Measurements from ENCODE around the gene POLR3GL.

POLR3GL gene

DNA sequence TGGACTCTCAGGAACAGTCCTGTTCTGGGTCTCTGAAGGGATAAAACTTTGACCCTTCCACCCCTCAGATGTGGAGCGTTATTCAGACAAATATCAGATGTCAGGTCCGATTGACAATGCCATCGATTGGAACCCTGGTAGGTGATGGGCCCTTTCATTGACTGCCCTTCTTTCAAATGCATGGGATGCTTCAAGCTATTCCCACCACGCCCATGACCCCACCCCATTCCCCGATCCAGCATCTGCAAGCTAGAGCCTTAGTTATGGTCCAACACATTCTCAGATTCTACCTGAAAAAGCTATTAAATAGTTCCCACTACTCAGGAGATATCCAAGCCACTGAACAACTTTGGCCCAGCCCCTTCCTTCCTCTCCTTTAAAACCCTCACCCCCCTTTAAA is 12.5 kb downstream of the POLR3GL start:
- TF ChIP-seq, protein P1, sequence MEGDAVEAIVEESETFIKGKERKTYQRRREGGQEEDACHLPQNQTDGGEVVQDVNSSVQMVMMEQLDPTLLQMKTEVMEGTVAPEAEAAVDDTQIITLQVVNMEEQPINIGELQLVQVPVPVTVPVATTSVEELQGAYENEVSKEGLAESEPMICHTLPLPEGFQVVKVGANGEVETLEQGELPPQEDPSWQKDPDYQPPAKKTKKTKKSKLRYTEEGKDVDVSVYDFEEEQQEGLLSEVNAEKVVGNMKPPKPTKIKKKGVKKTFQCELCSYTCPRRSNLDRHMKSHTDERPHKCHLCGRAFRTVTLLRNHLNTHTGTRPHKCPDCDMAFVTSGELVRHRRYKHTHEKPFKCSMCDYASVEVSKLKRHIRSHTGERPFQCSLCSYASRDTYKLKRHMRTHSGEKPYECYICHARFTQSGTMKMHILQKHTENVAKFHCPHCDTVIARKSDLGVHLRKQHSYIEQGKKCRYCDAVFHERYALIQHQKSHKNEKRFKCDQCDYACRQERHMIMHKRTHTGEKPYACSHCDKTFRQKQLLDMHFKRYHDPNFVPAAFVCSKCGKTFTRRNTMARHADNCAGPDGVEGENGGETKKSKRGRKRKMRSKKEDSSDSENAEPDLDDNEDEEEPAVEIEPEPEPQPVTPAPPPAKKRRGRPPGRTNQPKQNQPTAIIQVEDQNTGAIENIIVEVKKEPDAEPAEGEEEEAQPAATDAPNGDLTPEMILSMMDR (conservative IDR thresholded peaks at IDR 0.05): no peak
- peak overlapping the region; percentile 72; the same call in 1 of the 2 replicates for H3K27ac ChIP-seq

DNA sequence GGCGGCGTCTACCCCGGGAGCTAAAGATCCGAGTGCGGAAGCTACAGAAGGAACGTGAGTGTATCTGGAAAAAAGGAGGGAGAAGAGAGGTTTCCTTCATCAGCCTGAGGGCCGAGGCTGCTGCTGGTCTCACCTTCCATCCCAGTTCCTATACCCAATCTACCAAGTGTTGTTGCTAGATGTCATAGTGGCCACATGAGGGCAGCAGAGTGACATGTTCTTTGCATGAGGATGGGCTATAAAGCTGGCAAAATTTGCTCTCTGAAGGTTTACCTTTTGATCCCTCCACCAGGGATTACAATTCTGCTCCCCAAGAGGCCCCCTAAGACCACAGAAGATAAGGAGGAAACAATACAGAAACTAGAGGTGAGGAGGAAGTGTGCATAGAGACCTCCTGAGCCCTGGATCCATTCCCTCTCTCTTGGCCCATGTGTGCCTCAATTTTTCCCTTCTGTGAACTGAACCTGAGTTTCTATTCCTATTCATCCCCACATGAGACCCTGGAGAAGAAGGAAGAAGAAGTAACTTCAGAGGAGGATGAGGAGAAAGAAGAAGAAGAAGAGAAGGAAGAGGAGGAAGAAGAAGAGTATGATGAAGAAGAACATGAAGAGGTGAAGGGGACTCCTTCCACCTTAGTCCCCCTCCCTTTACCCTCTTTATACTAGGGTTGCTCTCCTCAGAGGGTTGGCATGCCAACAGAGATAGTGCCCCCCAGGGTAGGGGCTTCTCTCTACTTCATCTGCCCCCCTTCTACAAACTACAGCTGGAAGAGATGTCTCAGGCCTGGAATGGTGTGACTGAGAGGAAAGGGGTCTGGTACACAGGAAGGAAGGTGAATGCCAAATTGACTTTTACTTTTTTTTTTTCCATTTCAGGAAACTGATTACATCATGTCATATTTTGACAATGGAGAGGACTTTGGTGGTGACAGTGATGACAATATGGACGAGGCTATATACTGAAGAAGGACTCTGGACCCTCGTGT is 13.3 kb downstream of the POLR3GL start:
- TF ChIP-seq, protein P1 (conservative IDR thresholded peaks at IDR 0.05): peak; percentile 85

GRCh38 chr1:145978471-145978853 is 14.0 kb downstream of the POLR3GL start:
- TF ChIP-seq, protein P1 (conservative IDR thresholded peaks at IDR 0.05): no peak
- H3K27ac ChIP-seq: peak overlapping the region; percentile 72

More for the DNA sequence above, 13.3 kb downstream of the POLR3GL start:
- peak overlapping the region; percentile 72 for H3K27ac ChIP-seq

GRCh38 chr1:145978854-145979745 is 14.6 kb downstream of the POLR3GL start:
- TF ChIP-seq, protein P1 (conservative IDR thresholded peaks at IDR 0.05): peak; percentile 16; the same call in 1 of the 2 replicates
- H3K27ac ChIP-seq: peak overlapping the region; percentile 72

GRCh38 chr1:145979746-145980456 is 15.4 kb downstream of the POLR3GL start:
- TF ChIP-seq, protein P1 (conservative IDR thresholded peaks at IDR 0.05): no peak
- peak overlapping the region; percentile 72 for H3K27ac ChIP-seq

GRCh38 chr1:145980457-145980994 is 16.0 kb downstream of the POLR3GL start:
- H3K27ac ChIP-seq: peak overlapping the region; percentile 72
- TF ChIP-seq, protein P1 (conservative IDR thresholded peaks at IDR 0.05): no peak

Data from VCaP (cell line).